HEK293T (cell line): ENCODE results near the gene NCBP1.

Experiments used
- BHLHE40 ChIP-seq: fragments of 450-650 bp; IDR thresholded peaks from 2 replicates; pipeline ENCODE4 v1.6.1; 2016; ENCODE audit warnings: mild to moderate bottlenecking, moderate library complexity, borderline replicate concordance
- ELF4 ChIP-seq: fragments of 450-650 bp; IDR thresholded peaks from 2 replicates; pipeline ENCODE4 v1.6.1; 2017; ENCODE audit warnings: antibody characterized with exemption
- FOXA1 ChIP-seq: fragments of 450-650 bp; IDR thresholded peaks from 2 replicates; pipeline ENCODE4 v1.6.1; 2016; ENCODE audit warnings: mild to moderate bottlenecking
- FOXK2 ChIP-seq: fragments of 450-650 bp; IDR thresholded peaks from 2 replicates; pipeline ENCODE4 v1.6.1; 2016; ENCODE audit warnings: mild to moderate bottlenecking
- FOXM1 ChIP-seq: fragments of 450-650 bp; IDR thresholded peaks from 2 replicates; pipeline ENCODE4 v1.6.1; 2017; ENCODE audit warnings: mild to moderate bottlenecking, borderline replicate concordance
- HDGF ChIP-seq: fragments of 450-650 bp; IDR thresholded peaks from 2 replicates; pipeline ENCODE4 v1.6.1; 2017; ENCODE audit warnings: antibody characterized with exemption, borderline replicate concordance
- LEF1 ChIP-seq: fragments of 450-650 bp; IDR thresholded peaks from 2 replicates; pipeline ENCODE4 v1.6.1; 2017; ENCODE audit warnings: mild to moderate bottlenecking, borderline replicate concordance
- SP1 ChIP-seq: fragments of 450-650 bp; IDR thresholded peaks from 2 replicates; pipeline ENCODE4 v1.6.1; 2017
- TARDBP ChIP-seq: fragments of 450-650 bp; IDR thresholded peaks from 2 replicates; pipeline ENCODE4 v1.6.1; 2016
- ZNF384 ChIP-seq: fragments of 450-650 bp; IDR thresholded peaks from 2 replicates; pipeline ENCODE4 v1.6.1; 2016

DNA sequence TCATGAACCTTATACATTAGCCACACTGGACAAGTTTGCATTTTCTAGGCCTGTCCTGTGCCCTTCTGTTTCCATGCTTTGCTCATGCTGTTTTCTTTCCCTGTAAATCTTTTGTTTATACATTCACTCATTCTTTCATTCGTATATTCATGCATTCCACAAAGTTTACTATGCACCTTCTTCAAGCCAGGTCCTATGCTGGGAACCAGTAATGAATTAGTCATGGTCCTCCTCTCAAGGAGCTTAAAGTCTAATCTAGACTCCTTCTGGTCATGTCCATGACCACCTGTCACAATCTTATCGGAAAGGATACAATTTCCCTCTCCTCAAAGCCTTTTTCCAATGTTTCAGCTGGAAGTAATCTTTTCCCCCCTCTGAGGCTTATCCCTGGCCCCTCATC is 72.6 kb downstream of the NCBP1 start:
- no peak for TF ChIP-seq FOXM1
- TF ChIP-seq TARDBP = no peak
- no peak for TF ChIP-seq LEF1
- no peak for TF ChIP-seq ZNF384
- TF ChIP-seq ELF4 = no peak
- no peak for TF ChIP-seq HDGF
- no peak for TF ChIP-seq SP1
- TF ChIP-seq FOXA1 = no peak
- TF ChIP-seq FOXK2 = no peak
- no peak for TF ChIP-seq BHLHE40
